GM13976 (cell line): ENCODE data around the gene LYST.
"Not testable (repeated sequence)": the region's sequence is repeated elsewhere in the genome, so short reads cannot be mapped to it uniquely, and the experiment has no call there.

Experiments
- DNase-seq: peaks from one replicate; pipeline ENCODE4 v3.0.0; 2012; ENCODE audit warnings: low spot score
- in situ Hi-C: fragments of 300-500 bp; cut with MboI; formaldehyde crosslinking; loops from one replicate; pipeline ENCODE4 v1.12.0; 2022; ENCODE audit warnings: low sequenced_read_pairs, mixed read lengths, inconsistent platforms; ENCODE audit not compliant: unreplicated experiment
- TF ChIP-seq, protein P1 (sequence below): IDR thresholded peaks from 2 replicates; pipeline ENCODE4 v1.5.1; 2012; ENCODE audit warnings: borderline replicate concordance, mild to moderate bottlenecking; ENCODE audit not compliant: insufficient read depth; ENCODE audit errors: extremely low read depth, missing control alignments, control extremely low read depth

Gene LYST

DNA sequence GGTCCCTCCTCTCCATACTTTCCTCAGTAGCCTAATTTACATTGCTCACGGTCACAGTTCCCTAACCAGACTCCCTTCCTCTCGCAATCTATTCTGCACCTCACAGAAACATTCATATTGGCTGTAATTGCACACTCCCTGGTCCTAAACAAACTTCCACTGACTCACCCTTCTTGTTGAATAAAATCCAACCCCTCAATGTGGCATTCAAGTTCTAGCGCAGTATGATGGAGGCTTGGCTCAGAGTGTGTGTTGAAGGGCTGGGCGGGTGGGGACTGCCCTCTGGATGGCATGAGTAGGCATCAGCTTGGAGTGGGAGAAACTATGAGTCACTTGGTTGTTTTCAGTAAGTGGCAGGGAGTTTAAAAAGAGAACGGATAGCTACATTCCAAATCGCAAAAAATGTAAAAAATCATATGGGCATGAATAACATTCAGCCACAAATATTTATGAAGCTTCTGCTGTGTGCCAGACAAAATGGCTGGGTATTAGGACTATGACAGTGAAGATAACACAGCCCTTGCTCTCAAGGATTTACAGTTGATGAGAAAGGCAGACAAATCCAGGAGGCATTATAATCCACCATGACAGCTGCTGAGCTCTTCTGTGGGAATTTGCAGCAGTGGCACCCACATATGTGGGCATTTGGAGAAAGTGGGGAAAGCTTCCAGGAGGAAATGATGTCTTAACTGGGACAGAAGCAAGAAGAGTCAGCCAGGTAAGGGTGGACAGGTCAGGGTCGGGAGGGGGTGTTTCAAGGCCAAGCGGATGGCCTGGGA, 42.2 kb upstream of the LYST start:
- DNase-seq = no peak
- in situ Hi-C loops = no loop called here
- TF ChIP-seq, protein P1, sequence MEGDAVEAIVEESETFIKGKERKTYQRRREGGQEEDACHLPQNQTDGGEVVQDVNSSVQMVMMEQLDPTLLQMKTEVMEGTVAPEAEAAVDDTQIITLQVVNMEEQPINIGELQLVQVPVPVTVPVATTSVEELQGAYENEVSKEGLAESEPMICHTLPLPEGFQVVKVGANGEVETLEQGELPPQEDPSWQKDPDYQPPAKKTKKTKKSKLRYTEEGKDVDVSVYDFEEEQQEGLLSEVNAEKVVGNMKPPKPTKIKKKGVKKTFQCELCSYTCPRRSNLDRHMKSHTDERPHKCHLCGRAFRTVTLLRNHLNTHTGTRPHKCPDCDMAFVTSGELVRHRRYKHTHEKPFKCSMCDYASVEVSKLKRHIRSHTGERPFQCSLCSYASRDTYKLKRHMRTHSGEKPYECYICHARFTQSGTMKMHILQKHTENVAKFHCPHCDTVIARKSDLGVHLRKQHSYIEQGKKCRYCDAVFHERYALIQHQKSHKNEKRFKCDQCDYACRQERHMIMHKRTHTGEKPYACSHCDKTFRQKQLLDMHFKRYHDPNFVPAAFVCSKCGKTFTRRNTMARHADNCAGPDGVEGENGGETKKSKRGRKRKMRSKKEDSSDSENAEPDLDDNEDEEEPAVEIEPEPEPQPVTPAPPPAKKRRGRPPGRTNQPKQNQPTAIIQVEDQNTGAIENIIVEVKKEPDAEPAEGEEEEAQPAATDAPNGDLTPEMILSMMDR = no peak

DNA sequence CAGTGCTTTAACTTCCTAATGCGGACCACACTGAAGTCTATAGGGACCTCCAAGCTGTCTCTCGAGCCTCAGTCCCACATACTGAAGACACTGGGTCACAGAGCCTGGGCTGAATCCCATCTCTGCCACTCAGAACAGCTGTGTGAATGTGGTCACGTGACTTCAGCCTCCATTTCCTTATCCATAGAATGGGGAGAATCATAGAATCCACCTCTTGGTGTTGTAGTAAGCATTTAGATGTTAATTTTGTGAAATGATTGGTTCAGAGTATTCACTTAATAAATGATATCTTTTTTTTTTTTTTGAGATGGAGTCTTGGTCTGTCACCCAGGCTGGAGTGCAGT, 41.2 kb upstream of the LYST start:
- DNase-seq = no peak
- in situ Hi-C loops = no loop called here

DNA sequence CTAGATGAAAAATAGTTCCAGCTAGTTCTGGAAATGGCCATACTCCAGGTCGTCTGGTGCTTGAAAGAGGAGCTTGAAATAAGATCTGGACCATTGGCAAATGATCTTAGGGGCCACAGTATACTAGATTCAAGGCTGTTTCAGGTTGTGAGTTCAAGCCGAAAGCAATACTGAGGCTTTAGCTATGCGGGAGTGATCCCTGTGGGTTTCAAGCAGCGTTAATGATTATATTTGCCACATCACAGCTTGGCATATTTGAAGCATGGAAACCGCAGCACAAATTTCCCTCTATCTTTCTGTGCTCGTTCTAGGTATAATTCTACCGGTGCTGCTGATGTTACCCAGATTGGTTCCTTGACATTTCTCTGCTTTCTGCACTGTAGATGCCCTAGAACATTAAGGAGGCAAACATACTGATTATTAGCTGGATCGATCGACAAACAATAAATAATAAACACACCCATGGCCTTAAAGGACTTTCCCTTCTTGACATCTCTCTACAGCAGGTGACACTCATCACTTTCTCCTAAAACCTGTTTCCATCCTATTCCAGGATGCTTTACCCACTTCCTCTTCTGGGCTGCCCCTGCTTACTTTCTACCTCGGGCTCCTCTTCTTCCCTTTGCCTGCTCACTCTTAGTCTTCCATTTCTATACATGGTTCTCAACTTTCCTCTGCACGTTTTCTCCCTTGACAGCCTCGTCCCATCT, 40.6 kb upstream of the LYST start:
- TF ChIP-seq, protein P1 = no peak
- no peak for DNase-seq
- in situ Hi-C loops = no loop called here

More for the DNA sequence above, 41.2 kb upstream of the LYST start:
- TF ChIP-seq, protein P1 = no peak

DNA sequence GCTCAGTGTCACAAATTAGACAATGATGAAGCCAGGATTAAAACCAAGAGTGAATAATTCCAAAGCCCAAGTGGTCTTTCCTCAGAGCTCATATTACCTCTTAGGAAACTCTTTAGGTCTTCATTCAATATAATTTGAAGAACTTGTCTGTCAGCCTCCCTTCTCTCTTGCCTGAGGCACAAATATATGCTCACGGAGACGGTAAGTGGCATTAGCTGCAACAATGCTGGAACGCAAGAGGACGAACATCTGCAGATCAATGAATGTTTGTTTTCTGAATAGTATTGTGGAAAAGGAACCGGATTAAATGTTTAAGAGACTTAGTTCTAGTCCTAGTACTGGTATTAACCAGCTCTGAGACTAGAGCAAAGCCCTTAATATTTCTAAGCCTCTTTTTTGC, 39.7 kb upstream of the LYST start:
- TF ChIP-seq, protein P1 = no peak
- DNase-seq = no peak
- in situ Hi-C loops = no loop called here

DNA sequence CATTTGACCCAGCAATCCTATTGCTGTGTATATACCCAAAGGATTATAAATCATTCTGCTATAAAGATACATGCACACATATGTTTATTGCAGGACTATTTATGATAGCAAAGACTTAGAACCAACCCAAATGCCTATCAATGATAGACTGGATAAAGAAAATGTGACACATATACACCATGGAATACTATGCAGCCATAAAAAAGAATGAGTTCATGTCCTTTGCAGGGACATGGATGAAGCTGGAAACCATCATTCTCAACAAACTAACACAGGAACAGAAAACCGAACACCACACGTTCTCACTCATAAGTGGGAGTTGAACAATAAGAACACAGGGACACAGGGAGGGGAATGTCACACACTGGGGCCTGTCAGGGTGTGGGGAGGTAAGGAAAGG, 37.1 kb upstream of the LYST start:
- in situ Hi-C loops, DNase-seq: not testable (repeated sequence)

DNA sequence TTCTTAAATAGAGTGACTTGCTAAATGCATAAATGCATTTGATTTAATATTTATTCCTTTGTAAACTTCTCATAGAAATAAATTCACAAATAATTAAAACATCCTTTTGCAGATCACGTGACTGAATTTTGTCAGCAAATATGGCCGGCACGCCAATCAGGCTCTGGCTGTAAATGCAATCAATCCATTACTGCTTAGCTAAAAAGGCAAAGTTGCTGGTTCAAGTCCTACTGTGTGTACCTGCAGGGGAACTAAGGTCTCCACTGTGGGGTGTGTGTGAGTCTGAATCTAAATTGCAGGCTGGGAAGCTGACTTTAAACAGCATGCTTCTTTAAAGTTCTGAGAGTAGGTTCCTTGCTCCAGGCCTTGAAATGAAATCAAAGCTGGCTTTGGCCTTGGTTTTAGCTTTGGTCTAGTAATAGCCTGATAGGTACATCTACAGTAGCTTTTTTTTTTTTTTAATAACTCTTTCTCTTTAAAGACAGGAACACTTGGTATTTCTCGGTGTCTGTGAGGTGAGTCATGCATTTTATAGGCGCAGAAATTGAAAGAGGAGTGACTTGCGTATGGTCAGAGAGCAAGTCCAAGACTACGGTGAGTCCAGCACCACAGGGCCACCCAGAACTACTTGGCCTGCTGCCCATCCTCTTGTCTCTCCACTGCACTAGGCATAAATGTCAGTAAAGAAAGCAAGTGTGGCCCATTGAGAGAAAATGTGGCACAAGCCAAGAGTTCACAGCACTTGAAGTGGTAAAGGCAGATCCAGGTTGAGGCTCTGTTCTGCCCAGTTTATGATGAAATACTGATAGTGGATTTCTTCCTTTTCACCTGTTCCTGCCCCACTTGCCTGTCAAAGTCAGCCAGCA, 36.2 kb upstream of the LYST start:
- in situ Hi-C loops = no loop called here
- DNase-seq = no peak
- TF ChIP-seq, protein P1 = no peak
